CD4-positive, alpha-beta memory T cell (primary cell): ENCODE results near the gene VPREB1. TPM values are rescaled to one million over a fixed set of nuclear protein-coding genes. Genes with fewer than 3 reads are reported as not detected.

Source experiments
- CTCF ChIA-PET: fragments of 350-600 bp; sonication (Branson Sonifier 250); formaldehyde crosslinking; loops from one replicate; lab custom pipeline; 2021; ENCODE audit warnings: inconsistent platforms; ENCODE audit not compliant: partially characterized antibody; lab: Charles Lee
- POLR2A ChIA-PET: fragments of 350-600 bp; sonication (Branson Sonifier 250); formaldehyde crosslinking; loops from one replicate; lab custom pipeline; 2021; ENCODE audit not compliant: partially characterized antibody; lab: Charles Lee
- DNase-seq, 5 donors: peaks; one replicate each; pipeline versions ENCODE4 v3.0.0 to v3.0.0-alpha.2; 2020 to 2022; ENCODE audit warnings: mixed read lengths in 1 of 5
- H3K27ac ChIP-seq: one replicate; pipeline ENCODE4 v1.7.0; 2013; ENCODE audit warnings: low read depth, low read length
- H3K27me3 ChIP-seq: 2 replicates; pipeline ENCODE4 v1.7.0; 2013; ENCODE audit warnings: mild to moderate bottlenecking, low read length, moderate library complexity; ENCODE audit not compliant: insufficient read depth
- H3K36me3 ChIP-seq: 2 replicates; pipeline ENCODE4 v1.7.0; 2013; ENCODE audit warnings: mild to moderate bottlenecking, low read length, moderate library complexity; ENCODE audit not compliant: insufficient read depth
- H3K4me1 ChIP-seq: 2 replicates; pipeline ENCODE4 v1.7.0; 2013; ENCODE audit warnings: mild to moderate bottlenecking, low read length, moderate library complexity; ENCODE audit not compliant: insufficient read depth
- H3K4me3 ChIP-seq, 2 donors: one replicate each; pipeline ENCODE4 v1.7.0; 2013; ENCODE audit warnings: low read length in 2 of 2, mild to moderate bottlenecking in 1 of 2
- H3K9me3 ChIP-seq, 2 donors: one replicate each; pipeline ENCODE4 v1.7.0; 2013; ENCODE audit warnings: low read length in 2 of 2, control low read depth in 1 of 2; ENCODE audit not compliant: control insufficient read depth in 1 of 2
- H3K27ac Mint-ChIP-seq, 7 donors: one replicate each; pipeline ENCODE4 v1.8.0; 2020 to 2021; ENCODE audit warnings: mixed read lengths in 7 of 7, mild to moderate bottlenecking in 6 of 7, inconsistent platforms in 3 of 7, moderate library complexity in 3 of 7
- H3K27me3 Mint-ChIP-seq, 2 donors: one replicate each; pipeline ENCODE4 v1.8.0; 2020 to 2021; ENCODE audit warnings: mixed read lengths in 2 of 2
- H3K36me3 Mint-ChIP-seq, 2 donors: one replicate each; pipeline ENCODE4 v1.8.0; 2020 to 2021; ENCODE audit warnings: mixed read lengths in 2 of 2, inconsistent platforms in 1 of 2, mild to moderate bottlenecking in 1 of 2
- H3K4me1 Mint-ChIP-seq, 4 donors: one replicate each; pipeline ENCODE4 v1.8.0; 2020 to 2021; ENCODE audit warnings: mixed read lengths in 4 of 4, mild to moderate bottlenecking in 1 of 4
- H3K4me3 Mint-ChIP-seq, 8 donors: one replicate each; pipeline ENCODE4 v1.8.0; 2020 to 2021; ENCODE audit warnings: mixed read lengths in 8 of 8, mild to moderate bottlenecking in 7 of 8, moderate library complexity in 6 of 8, inconsistent platforms in 3 of 8
- H3K9me3 Mint-ChIP-seq, 8 donors: one replicate each; pipeline ENCODE4 v1.8.0; 2020 to 2021; ENCODE audit warnings: mixed read lengths in 8 of 8, mild to moderate bottlenecking in 5 of 8, inconsistent platforms in 3 of 8, moderate library complexity in 1 of 8
- intact Hi-C: fragments of 100-400 bp; cut with micrococcal nuclease; formaldehyde crosslinking; loops from one replicate; pipeline ENCODE4 v1.15.1; 2023
- polyA plus RNA-seq, 2 donors: library from polyadenylated mRNA; unstranded; fragments of 300-500 nt; fragmentation: Illumina TruSeq; gene quantifications; one replicate each; pipeline ENCODE4 v1.2.3, GENCODE V29; 2021
- total RNA-seq, 2 experiments: library from RNA; stranded (reverse); gene quantifications; one replicate each; pipeline ENCODE4 v1.2.3, GENCODE V29; 2021

VPREB1 gene
- total RNA-seq (not detected), polyA plus RNA-seq (not detected)

- ChIA-PET POLR2A (no interaction called here), CTCF (no interaction called here)
- no peak within 1 kb of the TSS for H3K4me3 ChIP-seq
- peaks cover 10% of the 10 kb centered on the region for H3K4me1 ChIP-seq
- H3K27ac ChIP-seq = no peak within 1 kb of the TSS
- Mint-ChIP-seq H3K4me1 (peaks cover 13 to 25% (median 19%) of the 10 kb centered on the region in 4 donors), H3K27ac (no peak within 1 kb of the TSS), H3K36me3 (no peaks in the 10 kb centered on the region), H3K4me3 (no peak within 1 kb of the TSS), H3K9me3 (peaks cover 0 to 3% (median 0%) of the 10 kb centered on the region in 8 donors), H3K27me3 (peaks cover 2 to 4% of the 10 kb centered on the region in 2 donors)
- H3K36me3 ChIP-seq = no peaks in the 10 kb centered on the region
- intact Hi-C loops = no loop called here
- no peak for DNase-seq
- no peaks in the 10 kb centered on the region for H3K27me3 ChIP-seq
- H3K9me3 ChIP-seq = no peaks in the 10 kb centered on the region
Observed at GRCh38 chr22:22244316-22245250, at the start of gene VPREB1. VPREB1 (plus strand) TSS chr22:22244786; CDS start chr22:22244814, 28 bp downstream.

GRCh38 chr22:22194931-22195264, 49.7 kb upstream of the VPREB1 start:
- no peaks in the 10 kb centered on the region for H3K36me3 Mint-ChIP-seq
- peaks cover 11 to 12% of the 10 kb centered on the region in 2 donors for H3K27me3 Mint-ChIP-seq
- no peaks in the 10 kb centered on the region for H3K36me3 ChIP-seq
- no peak overlapping the region for H3K4me3 Mint-ChIP-seq
- no peak for DNase-seq
- no peak overlapping the region for H3K4me3 ChIP-seq
- no peaks in the 10 kb centered on the region for H3K27me3 ChIP-seq
- CTCF ChIA-PET = interaction anchor here (0.9 to 3.0 kb wide), 6 partner anchors 11 to 42 kb away, joined by 3 to 10 read pairs (median 4); no protein-coding TSS in a partner anchor
- H3K4me1 Mint-ChIP-seq = peaks cover 0 to 1% (median 0%) of the 10 kb centered on the region in 4 donors
- no peak overlapping the region for H3K27ac ChIP-seq
- H3K9me3 ChIP-seq = no peaks in the 10 kb centered on the region
- H3K27ac Mint-ChIP-seq = no peak overlapping the region
- POLR2A ChIA-PET = no interaction called here
- intact Hi-C loops = loop anchor here (2.0 kb wide), 1 partner anchor 38 kb away; no protein-coding TSS in a partner anchor
- no peaks in the 10 kb centered on the region for H3K4me1 ChIP-seq
- peaks cover 0 to 3% (median 0%) of the 10 kb centered on the region in 8 donors for H3K9me3 Mint-ChIP-seq

GRCh38 chr22:22195265-22196017, 49.1 kb upstream of the VPREB1 start:
- Histone ChIP-seq H3K27me3 (no peaks in the 10 kb centered on the region), H3K9me3 (no peaks in the 10 kb centered on the region), H3K4me3 (no peak overlapping the region), H3K36me3 (no peaks in the 10 kb centered on the region), H3K4me1 (no peaks in the 10 kb centered on the region), H3K27ac (no peak overlapping the region)
- peak; percentile 65 to 73 (median 71) for DNase-seq
- no peaks in the 10 kb centered on the region for H3K36me3 Mint-ChIP-seq
- peaks cover 0 to under 1% (median 0%) of the 10 kb centered on the region in 8 donors for H3K9me3 Mint-ChIP-seq
- ChIA-PET CTCF (interaction anchor here (0.9 to 3.0 kb wide), 9 partner anchors 10 to 42 kb away, joined by 3 to 10 read pairs (median 4); no protein-coding TSS in a partner anchor), POLR2A (no interaction called here)
- intact Hi-C loops = loop anchor here (2.0 kb wide), 1 partner anchor 39 kb away; no protein-coding TSS in a partner anchor
- peaks cover 0 to 1% (median 0%) of the 10 kb centered on the region in 4 donors for H3K4me1 Mint-ChIP-seq
- peaks cover 9 to 16% of the 10 kb centered on the region in 2 donors for H3K27me3 Mint-ChIP-seq
- H3K27ac Mint-ChIP-seq = no peak overlapping the region
- no peak overlapping the region for H3K4me3 Mint-ChIP-seq

- Mint-ChIP-seq H3K36me3 (no peaks in the 10 kb centered on the region), H3K27me3 (peaks cover 8 to 15% of the 10 kb centered on the region in 2 donors)
Observed at GRCh38 chr22:22196018-22196533, 48.5 kb upstream of the VPREB1 start.

GRCh38 chr22:22196833-22197477, 47.6 kb upstream of the VPREB1 start:
- no peaks in the 10 kb centered on the region for H3K36me3 ChIP-seq
- H3K27ac ChIP-seq = no peak overlapping the region
- Mint-ChIP-seq H3K36me3 (no peaks in the 10 kb centered on the region), H3K27ac (no peak overlapping the region), H3K27me3 (peaks cover 8 to 19% of the 10 kb centered on the region in 2 donors), H3K9me3 (no peaks in the 10 kb centered on the region), H3K4me1 (peaks cover 0 to 1% (median 0%) of the 10 kb centered on the region in 4 donors), H3K4me3 (no peak overlapping the region)
- POLR2A ChIA-PET = no interaction called here
- DNase-seq = no peak
- no peaks in the 10 kb centered on the region for H3K27me3 ChIP-seq
- no peaks in the 10 kb centered on the region for H3K4me1 ChIP-seq
- CTCF ChIA-PET = interaction anchor here (1.0 to 3.0 kb wide), 8 partner anchors 10 to 40 kb away, joined by 3 to 10 read pairs (median 4); no protein-coding TSS in a partner anchor
- intact Hi-C loops = no loop called here
- no peaks in the 10 kb centered on the region for H3K9me3 ChIP-seq
- no peak overlapping the region for H3K4me3 ChIP-seq

More at GRCh38 chr22:22196018-22196533, 48.5 kb upstream of the VPREB1 start:
- Histone ChIP-seq H3K36me3 (no peaks in the 10 kb centered on the region), H3K4me3 (no peak overlapping the region), H3K9me3 (no peaks in the 10 kb centered on the region), H3K4me1 (no peaks in the 10 kb centered on the region), H3K27me3 (no peaks in the 10 kb centered on the region), H3K27ac (no peak overlapping the region)
- no peak for DNase-seq
- H3K9me3 Mint-ChIP-seq = no peaks in the 10 kb centered on the region
- no peak overlapping the region for H3K4me3 Mint-ChIP-seq
- intact Hi-C loops = no loop called here
- peaks cover 0 to 1% (median 0%) of the 10 kb centered on the region in 4 donors for H3K4me1 Mint-ChIP-seq
- H3K27ac Mint-ChIP-seq = no peak overlapping the region
- ChIA-PET CTCF (interaction anchor here (0.9 to 3.0 kb wide), 12 partner anchors 10 to 41 kb away, joined by 3 to 10 read pairs (median 4); no protein-coding TSS in a partner anchor), POLR2A (no interaction called here)

- Mint-ChIP-seq H3K27ac (peak overlapping the region in 1 of 7 donors; percentile 54), H3K9me3 (no peaks in the 10 kb centered on the region), H3K27me3 (peaks cover 8 to 22% of the 10 kb centered on the region in 2 donors), H3K4me3 (no peak overlapping the region), H3K4me1 (peaks cover 0 to 1% (median 0%) of the 10 kb centered on the region in 4 donors), H3K36me3 (no peaks in the 10 kb centered on the region)
- ChIA-PET POLR2A (no interaction called here), CTCF (interaction anchor here (1.8 to 3.0 kb wide), 3 partner anchors 9 to 40 kb away, joined by 4 to 10 read pairs (median 7); no protein-coding TSS in a partner anchor)
- H3K4me3 ChIP-seq = no peak overlapping the region
- H3K36me3 ChIP-seq = no peaks in the 10 kb centered on the region
- H3K27ac ChIP-seq = no peak overlapping the region
- no peaks in the 10 kb centered on the region for H3K4me1 ChIP-seq
- intact Hi-C loops = no loop called here
- H3K9me3 ChIP-seq = no peaks in the 10 kb centered on the region
- no peak for DNase-seq
- no peaks in the 10 kb centered on the region for H3K27me3 ChIP-seq
Observed at GRCh38 chr22:22197993-22198402, 46.6 kb upstream of the VPREB1 start.
